GM23338 (cell line): ENCODE data around the gene GCDH. TPM values are rescaled to one million over a fixed set of nuclear protein-coding genes. Genes with fewer than 3 reads are reported as not detected.

ENCODE experiments used
- ATAC-seq: fragments of 200-7000 bp; cut with Tn5 transposase; 3 replicates; pipeline ENCODE4 v1.9.1; 2020
- DNase-seq: peaks from one replicate; pipeline ENCODE4 v3.0.0-alpha.2; 2015; ENCODE audit warnings: low spot score
- H2AFZ ChIP-seq: fragments of 200-600 bp; sonication (generic); 2 replicates; pipeline ENCODE4 v1.8.0; 2016; ENCODE audit warnings: antibody characterized with exemption, mild to moderate bottlenecking, moderate library complexity
- H3F3A ChIP-seq: fragments of 200-600 bp; sonication (generic); replicated peaks from 2 replicates; pipeline ENCODE4 v1.8.0; 2017; ENCODE audit warnings: antibody characterized with exemption, mixed run types, low read depth
- H3K27ac ChIP-seq: fragments of 200-600 bp; sonication (generic); 2 replicates; pipeline ENCODE4 v1.6.1; 2016; ENCODE audit warnings: low read depth
- H3K27me3 ChIP-seq: fragments of 200-600 bp; sonication (generic); 2 replicates; pipeline ENCODE4 v1.8.0; 2016; ENCODE audit warnings: mild to moderate bottlenecking, mixed run types, moderate library complexity; ENCODE audit not compliant: insufficient read depth
- H3K36me3 ChIP-seq: fragments of 200-600 bp; sonication (generic); 2 replicates; pipeline ENCODE4 v1.8.0; 2016; ENCODE audit warnings: mild to moderate bottlenecking; ENCODE audit not compliant: insufficient read depth
- H3K4me1 ChIP-seq: fragments of 200-600 bp; sonication (generic); 2 replicates; pipeline ENCODE4 v1.8.0; 2016; ENCODE audit warnings: mild to moderate bottlenecking, moderate library complexity; ENCODE audit not compliant: insufficient read depth
- H3K4me2 ChIP-seq: fragments of 200-600 bp; sonication (generic); 2 replicates; pipeline ENCODE4 v1.7.1; 2017; ENCODE audit warnings: mixed run types
- H3K4me3 ChIP-seq: fragments of 200-600 bp; sonication (generic); 2 replicates; pipeline ENCODE4 v1.6.1; 2016; ENCODE audit warnings: mixed run types
- H3K79me2 ChIP-seq: fragments of 200-600 bp; sonication (generic); replicated peaks from 2 replicates; pipeline ENCODE4 v1.8.0; 2017; ENCODE audit warnings: mild to moderate bottlenecking; ENCODE audit not compliant: insufficient read depth
- H3K9me2 ChIP-seq: fragments of 200-600 bp; sonication (generic); 2 replicates; pipeline ENCODE4 v1.8.0; 2017; ENCODE audit not compliant: insufficient read depth
- H4K20me1 ChIP-seq: fragments of 200-600 bp; sonication (generic); replicated peaks from 2 replicates; pipeline ENCODE4 v1.8.0; 2017; ENCODE audit warnings: mild to moderate bottlenecking; ENCODE audit not compliant: insufficient read depth
- H3K27ac Mint-ChIP-seq: 2 replicates; pipeline ENCODE4 v1.8.0; 2020; ENCODE audit warnings: inconsistent platforms, mild to moderate bottlenecking, moderate library complexity, mixed read lengths
- H3K27me3 Mint-ChIP-seq: 3 replicates; pipeline ENCODE4 v1.8.0; 2022; ENCODE audit warnings: low read depth, mild to moderate bottlenecking, moderate library complexity, mixed read lengths, inconsistent platforms; ENCODE audit not compliant: insufficient read depth, poor library complexity
- H3K36me3 Mint-ChIP-seq: 3 replicates; pipeline ENCODE4 v1.8.0; 2021; ENCODE audit warnings: low read depth, mild to moderate bottlenecking, inconsistent platforms, moderate library complexity, mixed read lengths
- H3K4me1 Mint-ChIP-seq: 3 replicates; pipeline ENCODE4 v1.8.0; 2020; ENCODE audit warnings: mild to moderate bottlenecking, inconsistent platforms, mixed read lengths
- H3K4me3 Mint-ChIP-seq: 3 replicates; pipeline ENCODE4 v1.8.0; 2021; ENCODE audit warnings: moderate library complexity, mild to moderate bottlenecking, inconsistent platforms, mixed read lengths
- H3K9me3 Mint-ChIP-seq: 3 replicates; pipeline ENCODE4 v1.8.0; 2020; ENCODE audit warnings: moderate library complexity, mild to moderate bottlenecking, inconsistent platforms, mixed read lengths
- EZH2 ChIP-seq: fragments of 200-600 bp; sonication (generic); IDR thresholded peaks from one replicate; pipeline ENCODE4 v1.8.0; 2017; ENCODE audit warnings: antibody characterized with exemption, mild to moderate bottlenecking, low read depth; ENCODE audit not compliant: unreplicated experiment
- EZH2phosphoT487 ChIP-seq: fragments of 200-600 bp; sonication (generic); IDR thresholded peaks from one replicate; pipeline ENCODE4 v1.8.1; 2018; ENCODE audit warnings: antibody characterized with exemption; ENCODE audit not compliant: unreplicated experiment
- JUNB ChIP-seq: IDR thresholded peaks from one replicate; pipeline ENCODE4 v1.6.1; 2016; ENCODE audit warnings: antibody characterized with exemption; ENCODE audit not compliant: unreplicated experiment
- ZNF114 ChIP-seq: fragments of 250-450 bp; sonication (Bioruptor Pico); IDR thresholded peaks from 2 replicates; pipeline ENCODE4 v1.5.0; 2020; ENCODE audit warnings: mild to moderate bottlenecking, moderate library complexity
- polyA plus RNA-seq: library from polyadenylated mRNA; unstranded; fragments of >200 nt; fragmentation: Nextera tagmentation; extraction: Ambion mirVana; gene quantifications from 2 replicates; pipeline ENCODE4 v1.2.1, GENCODE V29; 2016
- total RNA-seq: library from RNA; depleted of rRNA; stranded (reverse); fragments of >200 nt; shearing (Covaris generic); gene quantifications from 2 replicates; pipeline ENCODE4 v1.2.3, GENCODE V29; 2014
- TF ChIP-seq, protein P1 (sequence below): fragments of 250-450 bp; sonication (Bioruptor Pico); IDR thresholded peaks from 2 replicates; pipeline ENCODE4 v1.5.0; 2020; ENCODE audit warnings: mild to moderate bottlenecking, moderate library complexity
- TF ChIP-seq, protein P2 (sequence below): IDR thresholded peaks from 2 replicates; pipeline ENCODE4 v1.6.1; 2016; ENCODE audit warnings: antibody characterized with exemption
- TF ChIP-seq, protein P3 (sequence below), 2 experiments: fragments of 200-600 bp in 1 of 2; sonication (generic) in 1 of 2; conservative IDR thresholded peaks; 2 replicates each; pipeline versions ENCODE4 v1.5.1 to v1.6.1; 2016 to 2017; ENCODE audit warnings: antibody characterized with exemption in 2 of 2, low read depth in 2 of 2, mild to moderate bottlenecking in 2 of 2, moderate library complexity in 1 of 2

The GCDH gene
- total and polyA plus RNA-seq, 2 experiments from 2014 or later = 54.1 to 99.8 TPM

DNA sequence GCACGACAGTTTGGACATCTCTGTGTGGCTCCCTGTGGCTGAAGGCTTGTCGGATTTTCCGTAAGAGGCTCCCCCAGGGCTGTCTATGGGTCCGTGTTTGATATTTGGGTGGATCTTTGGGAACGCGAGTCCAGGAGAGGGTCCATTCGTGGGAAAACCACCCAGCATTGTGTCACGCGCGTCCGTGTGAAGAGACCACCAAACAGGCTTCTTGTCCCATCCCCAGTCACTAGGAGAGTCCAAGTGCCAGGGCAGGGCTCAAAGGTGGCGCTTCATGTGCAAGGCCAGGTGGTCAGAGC lies 6.4 kb upstream of the GCDH start (continued):
- TF ChIP-seq, protein P1, sequence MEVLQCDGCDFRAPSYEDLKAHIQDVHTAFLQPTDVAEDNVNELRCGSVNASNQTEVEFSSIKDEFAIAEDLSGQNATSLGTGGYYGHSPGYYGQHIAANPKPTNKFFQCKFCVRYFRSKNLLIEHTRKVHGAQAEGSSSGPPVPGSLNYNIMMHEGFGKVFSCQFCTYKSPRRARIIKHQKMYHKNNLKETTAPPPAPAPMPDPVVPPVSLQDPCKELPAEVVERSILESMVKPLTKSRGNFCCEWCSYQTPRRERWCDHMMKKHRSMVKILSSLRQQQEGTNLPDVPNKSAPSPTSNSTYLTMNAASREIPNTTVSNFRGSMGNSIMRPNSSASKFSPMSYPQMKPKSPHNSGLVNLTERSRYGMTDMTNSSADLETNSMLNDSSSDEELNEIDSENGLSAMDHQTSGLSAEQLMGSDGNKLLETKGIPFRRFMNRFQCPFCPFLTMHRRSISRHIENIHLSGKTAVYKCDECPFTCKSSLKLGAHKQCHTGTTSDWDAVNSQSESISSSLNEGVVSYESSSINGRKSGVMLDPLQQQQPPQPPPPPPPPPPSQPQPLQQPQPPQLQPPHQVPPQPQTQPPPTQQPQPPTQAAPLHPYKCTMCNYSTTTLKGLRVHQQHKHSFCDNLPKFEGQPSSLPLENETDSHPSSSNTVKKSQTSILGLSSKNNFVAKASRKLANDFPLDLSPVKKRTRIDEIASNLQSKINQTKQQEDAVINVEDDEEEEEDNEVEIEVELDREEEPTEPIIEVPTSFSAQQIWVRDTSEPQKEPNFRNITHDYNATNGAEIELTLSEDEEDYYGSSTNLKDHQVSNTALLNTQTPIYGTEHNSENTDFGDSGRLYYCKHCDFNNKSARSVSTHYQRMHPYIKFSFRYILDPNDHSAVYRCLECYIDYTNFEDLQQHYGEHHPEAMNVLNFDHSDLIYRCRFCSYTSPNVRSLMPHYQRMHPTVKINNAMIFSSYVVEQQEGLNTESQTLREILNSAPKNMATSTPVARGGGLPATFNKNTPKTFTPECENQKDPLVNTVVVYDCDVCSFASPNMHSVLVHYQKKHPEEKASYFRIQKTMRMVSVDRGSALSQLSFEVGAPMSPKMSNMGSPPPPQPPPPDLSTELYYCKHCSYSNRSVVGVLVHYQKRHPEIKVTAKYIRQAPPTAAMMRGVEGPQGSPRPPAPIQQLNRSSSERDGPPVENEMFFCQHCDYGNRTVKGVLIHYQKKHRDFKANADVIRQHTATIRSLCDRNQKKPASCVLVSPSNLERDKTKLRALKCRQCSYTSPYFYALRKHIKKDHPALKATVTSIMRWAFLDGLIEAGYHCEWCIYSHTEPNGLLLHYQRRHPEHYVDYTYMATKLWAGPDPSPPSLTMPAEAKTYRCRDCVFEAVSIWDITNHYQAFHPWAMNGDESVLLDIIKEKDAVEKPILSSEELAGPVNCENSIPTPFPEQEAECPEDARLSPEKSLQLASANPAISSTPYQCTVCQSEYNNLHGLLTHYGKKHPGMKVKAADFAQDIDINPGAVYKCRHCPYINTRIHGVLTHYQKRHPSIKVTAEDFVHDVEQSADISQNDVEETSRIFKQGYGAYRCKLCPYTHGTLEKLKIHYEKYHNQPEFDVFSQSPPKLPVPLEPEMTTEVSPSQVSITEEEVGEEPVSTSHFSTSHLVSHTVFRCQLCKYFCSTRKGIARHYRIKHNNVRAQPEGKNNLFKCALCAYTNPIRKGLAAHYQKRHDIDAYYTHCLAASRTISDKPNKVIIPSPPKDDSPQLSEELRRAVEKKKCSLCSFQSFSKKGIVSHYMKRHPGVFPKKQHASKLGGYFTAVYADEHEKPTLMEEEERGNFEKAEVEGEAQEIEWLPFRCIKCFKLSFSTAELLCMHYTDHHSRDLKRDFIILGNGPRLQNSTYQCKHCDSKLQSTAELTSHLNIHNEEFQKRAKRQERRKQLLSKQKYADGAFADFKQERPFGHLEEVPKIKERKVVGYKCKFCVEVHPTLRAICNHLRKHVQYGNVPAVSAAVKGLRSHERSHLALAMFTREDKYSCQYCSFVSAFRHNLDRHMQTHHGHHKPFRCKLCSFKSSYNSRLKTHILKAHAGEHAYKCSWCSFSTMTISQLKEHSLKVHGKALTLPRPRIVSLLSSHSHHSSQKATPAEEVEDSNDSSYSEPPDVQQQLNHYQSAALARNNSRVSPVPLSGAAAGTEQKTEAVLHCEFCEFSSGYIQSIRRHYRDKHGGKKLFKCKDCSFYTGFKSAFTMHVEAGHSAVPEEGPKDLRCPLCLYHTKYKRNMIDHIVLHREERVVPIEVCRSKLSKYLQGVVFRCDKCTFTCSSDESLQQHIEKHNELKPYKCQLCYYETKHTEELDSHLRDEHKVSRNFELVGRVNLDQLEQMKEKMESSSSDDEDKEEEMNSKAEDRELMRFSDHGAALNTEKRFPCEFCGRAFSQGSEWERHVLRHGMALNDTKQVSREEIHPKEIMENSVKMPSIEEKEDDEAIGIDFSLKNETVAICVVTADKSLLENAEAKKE (CRISPR knock-in tag) = no peak
- TF ChIP-seq EZH2phosphoT487 (no peak), EZH2 (no peak), ZNF114 (no peak)

DNA sequence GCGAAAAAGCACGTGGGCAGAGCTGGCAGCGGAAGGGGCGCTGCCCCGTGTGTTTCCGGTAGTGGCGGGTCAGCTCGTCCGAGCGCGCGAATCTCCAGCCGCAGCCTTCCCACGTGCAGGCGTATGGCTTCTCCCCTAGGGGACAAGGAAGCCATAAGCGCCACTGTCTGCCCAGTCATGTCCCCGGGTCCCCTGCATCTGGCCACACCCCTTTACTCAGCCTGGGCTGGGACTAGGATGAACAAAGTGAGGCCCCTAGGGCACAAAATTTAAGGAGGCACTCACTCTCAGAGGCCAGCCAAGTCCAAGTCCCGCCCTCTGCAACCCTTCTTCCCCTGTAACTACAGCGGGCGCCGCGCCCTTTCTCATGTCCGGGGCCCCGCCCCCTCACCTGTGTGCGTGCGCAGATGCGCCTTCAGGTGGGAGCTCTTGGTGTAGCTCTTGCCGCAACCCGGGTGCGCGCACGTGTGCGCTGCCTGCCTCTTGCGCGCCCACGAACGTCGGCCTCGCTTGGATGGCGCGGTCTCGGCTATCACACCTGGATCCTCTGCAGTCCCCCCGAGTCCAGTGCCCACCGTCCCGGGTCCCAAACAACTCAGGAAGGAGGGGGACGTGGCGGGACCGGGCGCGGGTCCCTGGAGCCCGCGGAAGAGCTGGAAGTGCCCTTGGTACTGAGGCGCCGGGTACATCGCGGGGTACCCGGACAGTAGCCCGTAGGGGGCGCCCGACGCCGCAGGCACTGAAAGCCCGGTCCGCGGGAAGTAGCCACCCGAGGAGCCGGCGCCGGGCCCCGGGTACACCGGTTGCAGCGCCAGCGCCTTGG lies 5.8 kb upstream of the GCDH start:
- Mint-ChIP-seq H3K36me3 (peaks cover 9% of the 10 kb centered on the region; the same call in 2 of the 3 replicates), H3K4me3 (peak overlapping the region; percentile 88), H3K27me3 (peaks cover 34% of the 10 kb centered on the region), H3K4me1 (peaks cover 15% of the 10 kb centered on the region), H3K27ac (peak overlapping the region; percentile 97), H3K9me3 (peaks cover 22% of the 10 kb centered on the region)
- peaks cover 26% of the 10 kb centered on the region for H3F3A ChIP-seq
- H3K4me2 ChIP-seq = peak overlapping the region; percentile 91
- peak; percentile 100 for DNase-seq
- H3K79me2 ChIP-seq = no peaks in the 10 kb centered on the region
- H4K20me1 ChIP-seq = no peaks in the 10 kb centered on the region
- peak; percentile 74 for ATAC-seq
- peaks cover 22% of the 10 kb centered on the region for H3K27me3 ChIP-seq
- H2AFZ ChIP-seq = peak overlapping the region; percentile 89; the same call in 1 of the 2 replicates
- no peaks in the 10 kb centered on the region for H3K36me3 ChIP-seq
- peak overlapping the region; percentile 93 for H3K4me3 ChIP-seq
- no peaks in the 10 kb centered on the region; the same call in 1 of the 2 replicates for H3K9me2 ChIP-seq
- H3K4me1 ChIP-seq = peaks cover 3% of the 10 kb centered on the region; the same call in 1 of the 2 replicates
- H3K27ac ChIP-seq = peak overlapping the region; percentile 4; the same call in 1 of the 2 replicates
- TF ChIP-seq, protein P2, sequence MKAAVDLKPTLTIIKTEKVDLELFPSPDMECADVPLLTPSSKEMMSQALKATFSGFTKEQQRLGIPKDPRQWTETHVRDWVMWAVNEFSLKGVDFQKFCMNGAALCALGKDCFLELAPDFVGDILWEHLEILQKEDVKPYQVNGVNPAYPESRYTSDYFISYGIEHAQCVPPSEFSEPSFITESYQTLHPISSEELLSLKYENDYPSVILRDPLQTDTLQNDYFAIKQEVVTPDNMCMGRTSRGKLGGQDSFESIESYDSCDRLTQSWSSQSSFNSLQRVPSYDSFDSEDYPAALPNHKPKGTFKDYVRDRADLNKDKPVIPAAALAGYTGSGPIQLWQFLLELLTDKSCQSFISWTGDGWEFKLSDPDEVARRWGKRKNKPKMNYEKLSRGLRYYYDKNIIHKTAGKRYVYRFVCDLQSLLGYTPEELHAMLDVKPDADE = no peak
- no peak for TF ChIP-seq JUNB
- no peak for TF ChIP-seq EZH2phosphoT487
- TF ChIP-seq, protein P3, sequence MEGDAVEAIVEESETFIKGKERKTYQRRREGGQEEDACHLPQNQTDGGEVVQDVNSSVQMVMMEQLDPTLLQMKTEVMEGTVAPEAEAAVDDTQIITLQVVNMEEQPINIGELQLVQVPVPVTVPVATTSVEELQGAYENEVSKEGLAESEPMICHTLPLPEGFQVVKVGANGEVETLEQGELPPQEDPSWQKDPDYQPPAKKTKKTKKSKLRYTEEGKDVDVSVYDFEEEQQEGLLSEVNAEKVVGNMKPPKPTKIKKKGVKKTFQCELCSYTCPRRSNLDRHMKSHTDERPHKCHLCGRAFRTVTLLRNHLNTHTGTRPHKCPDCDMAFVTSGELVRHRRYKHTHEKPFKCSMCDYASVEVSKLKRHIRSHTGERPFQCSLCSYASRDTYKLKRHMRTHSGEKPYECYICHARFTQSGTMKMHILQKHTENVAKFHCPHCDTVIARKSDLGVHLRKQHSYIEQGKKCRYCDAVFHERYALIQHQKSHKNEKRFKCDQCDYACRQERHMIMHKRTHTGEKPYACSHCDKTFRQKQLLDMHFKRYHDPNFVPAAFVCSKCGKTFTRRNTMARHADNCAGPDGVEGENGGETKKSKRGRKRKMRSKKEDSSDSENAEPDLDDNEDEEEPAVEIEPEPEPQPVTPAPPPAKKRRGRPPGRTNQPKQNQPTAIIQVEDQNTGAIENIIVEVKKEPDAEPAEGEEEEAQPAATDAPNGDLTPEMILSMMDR (conservative IDR thresholded peaks at IDR 0.05; ENCODE audit: low read depth in 2 of 2) = peak; percentile 68 to 71
